ENCODE measurements around the gene MEIKIN.
"Not testable (repeated sequence)": the region's sequence is repeated elsewhere in the genome, so short reads cannot be mapped to it uniquely, and the experiment has no call there.

The MEIKIN gene

GRCh38 chr5:131902266-131902665 is 43.2 kb downstream of the MEIKIN start:
- not testable (repeated sequence) for DNase-seq

GRCh38 chr5:131899686-131900085 is 45.8 kb downstream of the MEIKIN start:
- no peak for DNase-seq

- no peak for DNase-seq
These were observed 61.5 kb downstream of the MEIKIN start for GRCh38 chr5:131883984-131884383.

GRCh38 chr5:131879705-131880104 is 65.8 kb downstream of the MEIKIN start:
- DNase-seq: no peak

- DNase-seq: no peak
These were observed 67.6 kb downstream of the MEIKIN start for GRCh38 chr5:131877873-131878272.

- DNase-seq: not testable (repeated sequence)
These were observed 74.2 kb downstream of the MEIKIN start for GRCh38 chr5:131871251-131871650.

- DNase-seq: no peak
These were observed 77.9 kb downstream of the MEIKIN start for GRCh38 chr5:131867524-131867923.

- no peak for DNase-seq
These were observed 81.8 kb downstream of the MEIKIN start for GRCh38 chr5:131863700-131864099.

GRCh38 chr5:131857388-131857787 is 88.1 kb downstream of the MEIKIN start:
- no peak for DNase-seq

GRCh38 chr5:131855452-131855851 is 90.0 kb downstream of the MEIKIN start:
- DNase-seq: no peak

- DNase-seq: no peak
These were observed 91.3 kb downstream of the MEIKIN start for GRCh38 chr5:131854134-131854533.

GRCh38 chr5:131848662-131849061 is 96.8 kb downstream of the MEIKIN start:
- DNase-seq: no peak

- no peak for DNase-seq
These were observed 98.9 kb downstream of the MEIKIN start for GRCh38 chr5:131846536-131846935.

- no peak for DNase-seq
These were observed 99.6 kb downstream of the MEIKIN start for GRCh38 chr5:131845828-131846227.

GRCh38 chr5:131842971-131843370 is 102.5 kb downstream of the MEIKIN start:
- DNase-seq: not testable (repeated sequence)

- DNase-seq: not testable (repeated sequence)
These were observed 112.8 kb downstream of the MEIKIN start for GRCh38 chr5:131832702-131833101.

GRCh38 chr5:131825404-131826013 is 120.0 kb downstream of the MEIKIN start:
- no peak for DNase-seq

GRCh38 chr5:131824631-131825030 is 120.8 kb downstream of the MEIKIN start:
- DNase-seq: no peak

GRCh38 chr5:131821221-131821620 is 124.2 kb downstream of the MEIKIN start:
- DNase-seq: no peak

- DNase-seq: no peak
These were observed 127.3 kb downstream of the MEIKIN start for GRCh38 chr5:131818001-131818724.

GRCh38 chr5:131814990-131815389 is 130.5 kb downstream of the MEIKIN start:
- no peak for DNase-seq

- DNase-seq: no peak
These were observed 132.9 kb downstream of the MEIKIN start for GRCh38 chr5:131812371-131813160.

- no peak for DNase-seq
These were observed 134.8 kb downstream of the MEIKIN start for GRCh38 chr5:131810510-131811249.

Measured in stimulated activated CD4-positive, alpha-beta T cell treated with anti-CD3 and anti-CD28 coated beads, Interleukin-4, amount 100 ng/mL, for 4 hours (primary cell).